OCI-LY7 (cell line): Measurements from ENCODE around the gene CMTM4. TPM values are rescaled to one million over a fixed set of nuclear protein-coding genes. Genes with fewer than 3 reads are reported as not detected.

Experiments used
- BruUV-seq: library from RNA; stranded (reverse); fragments of 400-500 nt; replicated peaks from 2 replicates; lab custom pipeline; 2021; lab: Mats Ljungman, UMichigan
- CTCF ChIA-PET: fragments of 300-600 bp; sonication (Branson Sonifier 250); formaldehyde crosslinking; loops from one replicate; lab custom pipeline; 2022; ENCODE audit warnings: antibody characterized with exemption; ENCODE audit not compliant: unreplicated experiment; lab: Charles Lee
- POLR2A ChIA-PET: fragments of 300-600 bp; sonication (Branson Sonifier 250); formaldehyde crosslinking; loops from one replicate; lab custom pipeline; 2022; ENCODE audit warnings: antibody characterized with exemption; lab: Charles Lee
- DNase-seq: peaks from one replicate; pipeline ENCODE4 v3.0.0-alpha.2; 2015; ENCODE audit warnings: low spot score
- H2AFZ ChIP-seq: fragments of 200-600 bp; sonication (generic), shearing (Covaris generic); 2 replicates; pipeline ENCODE4 v1.6.1; 2014; ENCODE audit warnings: mild to moderate bottlenecking, antibody characterized with exemption, low read length, moderate library complexity
- H3K27ac ChIP-seq: fragments of 200-600 bp; sonication (generic); 2 replicates; pipeline ENCODE4 v1.5.1; 2014; ENCODE audit warnings: mixed run types, low read depth, mild to moderate bottlenecking, moderate library complexity, low read length, inconsistent platforms; ENCODE audit not compliant: poor library complexity, severe bottlenecking
- H3K36me3 ChIP-seq: fragments of 200-600 bp; sonication (generic); 2 replicates; pipeline ENCODE4 v1.6.1; 2014; ENCODE audit warnings: mild to moderate bottlenecking, antibody characterized with exemption, low read length, moderate library complexity, mixed read lengths; ENCODE audit not compliant: insufficient read depth
- H3K4me1 ChIP-seq: fragments of 200-600 bp; sonication (generic); 2 replicates; pipeline ENCODE4 v1.5.1; 2014; ENCODE audit warnings: mild to moderate bottlenecking, low read length; ENCODE audit not compliant: insufficient read depth, poor library complexity, severe bottlenecking
- H3K4me2 ChIP-seq: fragments of 200-600 bp; sonication (generic); 2 replicates; pipeline ENCODE4 v1.6.1; 2014; ENCODE audit warnings: mild to moderate bottlenecking, low read length
- H3K4me3 ChIP-seq: fragments of 200-600 bp; sonication (generic); 2 replicates; pipeline ENCODE4 v1.5.1; 2014; ENCODE audit warnings: mild to moderate bottlenecking, low read depth, low read length; ENCODE audit not compliant: poor library complexity, severe bottlenecking
- H3K79me2 ChIP-seq: fragments of 200-600 bp; sonication (generic); 2 replicates; pipeline ENCODE4 v1.6.1; 2016; ENCODE audit warnings: low read depth, mild to moderate bottlenecking, low read length, moderate library complexity, mixed read lengths; ENCODE audit not compliant: insufficient read depth
- H3K9me2 ChIP-seq: fragments of 200-600 bp; sonication (generic); 2 replicates; pipeline ENCODE4 v1.6.1; 2016; ENCODE audit warnings: mild to moderate bottlenecking, low read length, mixed read lengths; ENCODE audit not compliant: insufficient read depth
- H3K9me3 ChIP-seq: fragments of 200-600 bp; sonication (generic); 2 replicates; pipeline ENCODE4 v1.6.1; 2014; ENCODE audit warnings: mild to moderate bottlenecking, mixed run types, low read length, mixed read lengths
- H4K20me1 ChIP-seq: fragments of 200-600 bp; sonication (generic); 2 replicates; pipeline ENCODE4 v1.6.1; 2014; ENCODE audit warnings: mild to moderate bottlenecking, antibody characterized with exemption, low read length, moderate library complexity, mixed read lengths; ENCODE audit not compliant: insufficient read depth
- EZH2phosphoT487 ChIP-seq: fragments of 200-600 bp; sonication (generic); IDR thresholded peaks from 2 replicates; pipeline ENCODE4 v1.6.1; 2018; ENCODE audit warnings: low read depth, borderline replicate concordance, mild to moderate bottlenecking, mixed run types, antibody characterized with exemption, low read length, moderate library complexity, mixed read lengths
- intact Hi-C: fragments of 100-400 bp; cut with micrococcal nuclease; formaldehyde crosslinking; loops from one replicate; pipeline ENCODE4 v1.10.0; 2022; ENCODE audit not compliant: unreplicated experiment
- total RNA-seq, 2 experiments: library from RNA; depleted of rRNA in 1 of 2; stranded (reverse); fragments of >200 nt in 1 of 2; shearing (Covaris generic) in 1 of 2; gene quantifications; 2 replicates each; pipeline ENCODE4 v1.2.3, GENCODE V29; 2014 to 2022
- TF ChIP-seq, protein P1 (sequence below): fragments of 200-600 bp; sonication (generic); conservative IDR thresholded peaks from 2 replicates; pipeline ENCODE4 v1.5.1; 2014; ENCODE audit warnings: mild to moderate bottlenecking, antibody characterized with exemption, low read length, moderate library complexity, mixed read lengths

Gene CMTM4
- total RNA-seq, 2 experiments from 2014 or later: 0.03 to 1.3 TPM

DNA sequence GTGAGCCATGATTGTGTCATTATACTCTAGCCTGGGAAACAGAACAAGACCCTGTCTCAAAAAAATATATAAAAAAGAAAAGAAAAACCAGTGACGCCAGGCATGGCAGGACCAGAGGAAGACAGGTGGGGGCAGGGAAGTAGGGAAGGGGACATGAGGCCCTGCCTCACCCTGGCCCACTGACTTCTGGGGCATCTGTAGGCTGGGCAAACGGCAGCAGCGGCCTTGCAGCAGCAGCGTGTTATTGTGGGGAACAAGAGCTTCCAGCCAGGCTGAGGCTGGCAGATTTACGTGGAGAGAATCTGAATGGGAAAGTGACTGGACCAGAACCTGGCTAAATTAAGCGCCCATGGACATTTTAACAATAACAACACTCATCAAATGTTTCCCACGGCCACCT lies 19.4 kb downstream of the CMTM4 start:
- no peak overlapping the region for H3K27ac ChIP-seq
- DNase-seq: no peak
- H3K36me3 ChIP-seq: no peaks in the 10 kb centered on the region
- CTCF ChIA-PET: no interaction called here
- BruUV-seq: no TSS peak
- no peaks in the 10 kb centered on the region for H3K9me2 ChIP-seq
- POLR2A ChIA-PET: no interaction called here
- intact Hi-C loops: no loop called here
- TF ChIP-seq, protein P1, sequence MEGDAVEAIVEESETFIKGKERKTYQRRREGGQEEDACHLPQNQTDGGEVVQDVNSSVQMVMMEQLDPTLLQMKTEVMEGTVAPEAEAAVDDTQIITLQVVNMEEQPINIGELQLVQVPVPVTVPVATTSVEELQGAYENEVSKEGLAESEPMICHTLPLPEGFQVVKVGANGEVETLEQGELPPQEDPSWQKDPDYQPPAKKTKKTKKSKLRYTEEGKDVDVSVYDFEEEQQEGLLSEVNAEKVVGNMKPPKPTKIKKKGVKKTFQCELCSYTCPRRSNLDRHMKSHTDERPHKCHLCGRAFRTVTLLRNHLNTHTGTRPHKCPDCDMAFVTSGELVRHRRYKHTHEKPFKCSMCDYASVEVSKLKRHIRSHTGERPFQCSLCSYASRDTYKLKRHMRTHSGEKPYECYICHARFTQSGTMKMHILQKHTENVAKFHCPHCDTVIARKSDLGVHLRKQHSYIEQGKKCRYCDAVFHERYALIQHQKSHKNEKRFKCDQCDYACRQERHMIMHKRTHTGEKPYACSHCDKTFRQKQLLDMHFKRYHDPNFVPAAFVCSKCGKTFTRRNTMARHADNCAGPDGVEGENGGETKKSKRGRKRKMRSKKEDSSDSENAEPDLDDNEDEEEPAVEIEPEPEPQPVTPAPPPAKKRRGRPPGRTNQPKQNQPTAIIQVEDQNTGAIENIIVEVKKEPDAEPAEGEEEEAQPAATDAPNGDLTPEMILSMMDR: no peak
- TF ChIP-seq EZH2phosphoT487: no peak
- H3K4me3 ChIP-seq: no peak overlapping the region
- no peak overlapping the region for H3K4me2 ChIP-seq
- H3K4me1 ChIP-seq: no peaks in the 10 kb centered on the region
- H3K9me3 ChIP-seq: no peaks in the 10 kb centered on the region
- no peaks in the 10 kb centered on the region for H4K20me1 ChIP-seq
- no peaks in the 10 kb centered on the region for H3K79me2 ChIP-seq
- H2AFZ ChIP-seq: no peak overlapping the region

DNA sequence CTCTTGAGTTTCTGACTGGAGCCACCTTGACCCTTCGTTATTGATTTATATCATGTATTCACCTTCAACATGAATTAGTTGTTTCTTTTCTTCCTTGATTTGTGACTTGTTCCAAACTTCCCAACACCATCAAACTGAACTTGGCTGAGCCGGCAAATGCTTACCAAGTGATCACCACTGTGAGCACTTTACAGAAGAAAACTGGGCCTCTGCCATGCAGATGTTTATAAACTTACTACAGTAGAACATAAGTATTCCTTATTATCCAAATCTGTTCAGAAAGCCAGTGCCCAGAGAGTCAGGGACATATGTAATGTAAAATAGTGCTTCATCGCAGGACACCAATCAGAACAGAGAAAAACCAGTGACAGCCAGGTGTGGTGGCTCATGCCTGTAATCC lies 19.9 kb downstream of the CMTM4 start:
- H3K36me3 ChIP-seq: no peaks in the 10 kb centered on the region
- H3K4me2 ChIP-seq: no peak overlapping the region
- BruUV-seq: no TSS peak
- H2AFZ ChIP-seq: no peak overlapping the region
- CTCF ChIA-PET: no interaction called here
- no peaks in the 10 kb centered on the region for H3K4me1 ChIP-seq
- no peaks in the 10 kb centered on the region for H4K20me1 ChIP-seq
- no peaks in the 10 kb centered on the region for H3K79me2 ChIP-seq
- POLR2A ChIA-PET: no interaction called here
- no peak for TF ChIP-seq EZH2phosphoT487
- TF ChIP-seq, protein P1: no peak
- no peak for DNase-seq
- H3K27ac ChIP-seq: no peak overlapping the region
- no peak overlapping the region for H3K4me3 ChIP-seq
- H3K9me3 ChIP-seq: no peaks in the 10 kb centered on the region
- no peaks in the 10 kb centered on the region for H3K9me2 ChIP-seq
- intact Hi-C loops: no loop called here

DNA sequence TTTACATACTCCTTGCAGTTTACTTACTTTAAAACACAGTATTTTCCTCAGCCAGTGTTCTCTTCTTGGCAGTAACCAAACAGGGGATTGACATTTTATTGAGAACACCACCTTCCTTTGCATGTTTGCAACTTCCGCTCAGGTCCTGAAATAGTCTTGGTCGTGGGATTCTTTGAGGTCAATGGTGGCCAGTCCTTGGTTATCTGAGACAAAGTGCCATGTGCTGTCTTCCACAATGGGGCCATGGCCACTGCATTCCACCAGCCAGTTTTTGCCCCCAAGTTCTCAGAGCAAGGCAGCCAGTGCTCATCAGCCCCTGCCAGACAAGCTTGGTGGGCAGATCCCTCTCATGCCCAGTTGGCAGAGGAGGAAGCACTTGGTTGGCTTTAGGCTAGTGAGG lies 22.9 kb downstream of the CMTM4 start:
- H2AFZ ChIP-seq: no peak overlapping the region
- H3K4me3 ChIP-seq: no peak overlapping the region
- CTCF ChIA-PET: no interaction called here
- H4K20me1 ChIP-seq: no peaks in the 10 kb centered on the region
- no peak overlapping the region for H3K4me2 ChIP-seq
- intact Hi-C loops: no loop called here
- no peaks in the 10 kb centered on the region for H3K36me3 ChIP-seq
- POLR2A ChIA-PET: no interaction called here
- no peak overlapping the region for H3K27ac ChIP-seq
- H3K4me1 ChIP-seq: no peaks in the 10 kb centered on the region
- no peaks in the 10 kb centered on the region for H3K9me2 ChIP-seq
- no peaks in the 10 kb centered on the region for H3K79me2 ChIP-seq
- TF ChIP-seq, protein P1: no peak
- TF ChIP-seq EZH2phosphoT487: no peak
- no TSS peak for BruUV-seq
- DNase-seq: no peak
- no peaks in the 10 kb centered on the region for H3K9me3 ChIP-seq
